GM19351 (cell line): ENCODE measurements around the gene KMT2C.

ENCODE experiments used
- ATAC-seq: cut with Tn5 transposase; IDR thresholded peaks from one replicate; pipeline ENCODE4 v1.9.1; 2021; ENCODE audit warnings: mild to moderate bottlenecking, moderate library complexity; ENCODE audit not compliant: unreplicated experiment

Gene KMT2C

DNA sequence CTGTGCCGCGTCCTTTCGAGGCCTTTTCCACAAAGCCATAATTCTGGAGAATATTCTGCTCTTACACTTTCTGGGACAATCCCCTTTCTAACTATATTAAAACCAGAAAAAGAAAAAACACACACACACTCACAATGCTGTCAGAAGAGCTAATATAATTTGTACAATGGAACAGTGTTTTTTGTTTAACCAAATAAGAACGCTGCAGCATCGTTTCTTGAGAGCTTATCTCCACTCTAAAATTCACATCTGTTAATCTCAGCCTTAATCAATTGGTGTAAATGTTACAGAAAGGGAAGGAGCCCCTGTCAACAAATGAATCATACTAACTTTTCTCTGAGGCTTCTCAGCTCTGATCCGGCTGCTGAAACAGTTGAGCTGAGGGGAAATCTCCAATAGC, 286.4 kb downstream of the KMT2C start:
- ATAC-seq: no peak

- ATAC-seq: no peak
Measured at GRCh38 chr7:152148706-152149105, 287.1 kb downstream of the KMT2C start.

DNA sequence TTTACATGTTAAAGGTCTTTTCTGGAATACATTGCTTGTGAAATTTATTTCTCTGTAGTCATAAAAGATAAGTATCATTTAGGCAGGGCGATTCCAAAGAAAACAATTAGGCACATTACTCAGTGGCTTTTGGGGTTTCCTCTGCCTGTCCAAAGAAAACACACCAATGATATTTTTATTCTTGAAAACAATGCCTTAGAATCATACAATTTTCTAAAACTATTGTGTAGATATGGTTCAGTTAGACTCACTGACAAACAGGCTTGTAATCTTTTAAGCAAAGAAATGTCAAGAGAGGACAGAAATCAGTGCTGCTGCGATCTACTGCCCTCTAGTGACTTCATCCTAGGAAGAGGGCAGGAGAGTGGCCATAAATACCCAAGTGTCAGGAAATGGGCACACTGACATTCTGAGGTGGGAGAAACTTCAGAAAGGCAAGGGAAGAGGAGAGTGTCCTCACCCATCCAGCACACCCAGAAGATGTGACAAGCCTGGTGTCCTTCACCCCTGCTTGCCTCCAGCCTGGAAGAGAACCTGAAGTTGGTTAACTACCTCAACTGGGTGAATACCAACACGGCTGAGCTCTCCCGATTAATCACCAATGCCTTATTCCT, 289.8 kb downstream of the KMT2C start:
- no peak for ATAC-seq

- ATAC-seq: no peak
Measured at GRCh38 chr7:152144557-152145245, 291.1 kb downstream of the KMT2C start.

GRCh38 chr7:152142976-152143595, 292.7 kb downstream of the KMT2C start:
- no peak for ATAC-seq

GRCh38 chr7:152140560-152140959, 295.2 kb downstream of the KMT2C start:
- no peak for ATAC-seq

DNA sequence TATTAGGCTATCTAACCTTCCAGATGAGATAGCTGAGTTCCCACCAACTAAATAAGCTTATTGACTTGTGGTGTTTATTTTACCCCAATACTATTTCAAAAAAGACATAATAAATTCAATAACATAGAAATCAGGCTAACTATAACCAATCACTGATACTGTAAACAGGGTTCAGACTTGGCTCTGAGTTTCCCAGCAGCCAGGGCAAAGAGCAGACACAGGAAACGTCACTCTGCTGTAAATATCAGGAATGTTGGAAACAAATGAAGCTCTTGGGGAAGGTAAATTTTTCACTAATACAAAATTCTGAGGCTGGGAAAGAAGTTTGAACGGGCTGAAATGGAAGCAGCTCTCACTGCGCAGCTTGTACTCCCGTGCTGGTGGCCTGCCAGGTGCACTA, 295.7 kb downstream of the KMT2C start:
- ATAC-seq: no peak

DNA sequence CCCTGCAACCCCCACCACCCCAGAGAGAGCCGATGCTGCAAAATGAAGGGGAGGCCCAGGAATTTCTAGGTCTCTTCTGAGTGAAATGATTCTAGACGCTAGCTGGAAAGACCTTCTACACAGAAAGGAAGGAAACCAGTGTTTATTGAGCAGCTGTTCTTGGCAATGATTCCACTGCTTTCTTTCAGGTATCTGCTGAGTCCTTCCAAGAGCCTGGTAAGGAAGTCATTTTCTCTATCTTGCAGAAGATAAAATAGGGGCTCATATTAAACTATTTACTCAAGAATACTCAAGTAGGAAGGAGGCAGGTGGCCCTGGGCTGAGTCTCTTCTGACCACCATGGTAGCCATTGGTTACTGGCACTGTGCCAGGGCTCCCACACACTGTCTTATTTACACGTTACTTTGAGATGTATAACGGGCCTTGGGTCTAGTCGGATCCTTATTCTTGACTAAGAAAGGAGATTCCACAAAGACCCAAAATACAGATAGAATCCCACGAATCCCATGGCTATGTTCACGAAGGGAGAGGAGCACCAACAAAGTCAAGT, 298.3 kb downstream of the KMT2C start:
- ATAC-seq: no peak

DNA sequence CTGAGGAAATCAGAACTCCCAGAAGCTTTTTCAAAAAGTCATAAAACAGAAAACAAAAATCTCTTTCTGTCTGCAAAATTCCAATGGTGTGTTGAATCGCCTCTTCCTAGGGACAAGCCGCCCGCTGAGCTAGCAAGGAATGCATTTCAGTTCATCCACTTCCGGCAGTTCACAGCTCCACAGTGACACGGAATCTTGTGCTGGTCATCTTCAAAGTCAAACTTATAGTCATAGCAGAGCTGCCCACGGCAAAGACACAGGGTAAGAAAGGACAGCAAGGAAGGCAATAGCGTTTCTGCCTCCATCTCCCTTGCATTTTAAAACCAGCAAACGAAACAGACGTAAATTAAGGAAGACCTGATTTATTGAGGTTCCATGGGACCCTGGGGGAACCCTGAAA, 299.1 kb downstream of the KMT2C start:
- ATAC-seq: no peak

GRCh38 chr7:152133804-152134203, 302.0 kb downstream of the KMT2C start:
- ATAC-seq: no peak

DNA sequence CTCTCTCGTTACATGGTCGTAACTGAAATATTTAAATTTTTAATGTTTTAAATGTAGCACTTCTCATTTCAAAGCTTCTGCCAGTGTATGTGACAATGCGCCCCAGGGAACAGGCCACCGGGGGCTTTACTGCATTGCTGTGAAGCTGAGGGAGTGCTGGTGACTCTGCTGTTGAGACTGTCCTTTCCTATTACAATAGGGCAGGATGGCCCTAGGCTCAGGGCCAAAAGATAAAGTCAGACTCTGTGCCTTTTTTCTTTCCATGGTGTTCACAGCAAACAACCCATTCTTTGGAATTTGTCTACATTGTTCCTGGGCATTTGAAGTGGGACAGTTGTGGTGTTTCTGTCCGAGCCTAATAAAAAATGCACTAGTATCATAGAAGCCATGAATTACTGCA, 303.0 kb downstream of the KMT2C start:
- ATAC-seq: no peak

DNA sequence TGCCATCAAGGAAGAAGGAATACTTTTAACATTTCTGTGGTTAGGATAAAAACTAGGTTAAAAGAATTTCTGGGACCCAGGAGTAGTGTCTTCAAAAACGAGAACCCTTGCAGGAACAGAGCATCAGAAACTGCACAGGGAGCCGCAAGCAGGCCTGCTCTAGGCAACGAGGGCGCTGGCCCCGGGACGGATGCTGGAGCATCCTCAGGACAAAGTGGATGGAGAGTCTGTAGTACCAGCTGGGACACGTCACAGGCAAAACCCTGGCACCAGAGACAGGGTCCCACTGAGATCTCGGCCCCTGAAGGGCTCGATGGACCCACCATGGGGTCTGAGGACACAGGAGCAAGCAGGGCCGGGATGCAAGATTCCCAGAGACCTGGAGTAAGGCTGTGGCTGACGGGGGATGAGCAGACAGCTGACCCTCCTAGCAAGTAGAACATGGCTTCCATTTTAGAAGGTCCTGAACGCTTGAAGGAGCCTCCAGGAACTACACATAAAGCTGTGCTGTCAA, 303.8 kb downstream of the KMT2C start:
- no peak for ATAC-seq

- ATAC-seq: no peak
Measured at GRCh38 chr7:152130658-152131590, 304.9 kb downstream of the KMT2C start.

- no peak for ATAC-seq
Measured at GRCh38 chr7:152129682-152130081, 306.1 kb downstream of the KMT2C start.

DNA sequence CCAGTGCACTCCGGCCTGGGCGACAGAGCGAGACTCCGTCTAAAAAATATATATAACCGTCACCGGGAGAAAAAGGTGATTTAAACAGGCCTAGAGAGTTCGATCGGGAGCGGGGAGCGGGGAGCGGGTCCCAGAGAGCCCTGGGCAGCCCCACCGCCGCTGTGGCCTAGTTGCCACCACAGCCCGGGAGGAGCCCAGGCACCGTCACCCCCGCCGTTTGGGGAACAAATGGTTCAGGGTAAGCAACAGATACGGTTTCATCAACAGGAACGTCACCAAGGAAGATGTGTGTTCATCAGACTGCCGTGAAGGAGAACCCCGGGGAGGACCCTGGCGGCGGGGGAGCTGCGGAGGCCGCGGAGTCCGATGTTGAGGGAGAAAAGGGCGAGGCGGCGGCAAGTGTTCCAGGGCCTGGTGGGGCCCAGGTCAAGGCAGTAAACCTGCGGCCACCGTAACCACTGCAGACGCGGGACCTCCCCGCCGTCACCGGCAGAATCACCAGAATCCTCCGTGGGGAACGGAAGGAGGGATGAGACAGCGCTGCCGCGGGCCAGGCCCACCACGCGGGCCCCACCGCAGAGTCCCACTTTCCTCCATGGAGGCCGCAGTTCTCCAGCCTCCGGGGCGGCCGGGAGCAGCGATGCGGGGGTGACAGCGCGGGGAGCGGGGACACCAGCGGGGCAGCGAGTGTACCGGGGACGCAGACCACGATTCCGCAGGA, 306.9 kb downstream of the KMT2C start:
- ATAC-seq: no peak

GRCh38 chr7:152128252-152128651, 307.6 kb downstream of the KMT2C start:
- ATAC-seq: no peak

GRCh38 chr7:152127229-152127628, 308.6 kb downstream of the KMT2C start:
- no peak for ATAC-seq

GRCh38 chr7:152126741-152127140, 309.1 kb downstream of the KMT2C start:
- no peak for ATAC-seq

DNA sequence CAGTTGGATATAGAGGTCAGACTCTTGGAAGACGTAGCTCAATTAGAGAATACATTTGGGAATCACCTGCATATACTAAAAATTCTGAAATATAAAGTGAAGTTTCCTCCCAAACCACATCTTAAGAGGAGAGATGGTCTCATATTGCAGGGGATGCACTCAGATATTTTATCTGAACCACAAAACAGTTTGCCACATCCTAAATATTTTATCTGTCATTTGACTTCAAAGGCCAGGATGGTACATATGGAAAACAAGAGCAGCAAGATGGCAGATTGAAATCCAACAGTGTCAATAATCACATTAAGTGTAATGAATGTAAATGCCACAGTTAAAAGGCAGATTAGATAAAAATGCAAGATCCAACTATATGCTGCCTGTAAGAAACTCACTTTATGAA, 313.3 kb downstream of the KMT2C start:
- no peak for ATAC-seq

GRCh38 chr7:152121432-152121831, 314.4 kb downstream of the KMT2C start:
- ATAC-seq: no peak
